ENCODE measurements around the gene ZBTB46. TPM values are rescaled to one million over a fixed set of nuclear protein-coding genes. Genes with fewer than 3 reads are reported as not detected.

The ZBTB46 gene
- total and polyA plus RNA-seq, 2 experiments from 2014 or later, result 2.0 to 4.0 TPM

DNA sequence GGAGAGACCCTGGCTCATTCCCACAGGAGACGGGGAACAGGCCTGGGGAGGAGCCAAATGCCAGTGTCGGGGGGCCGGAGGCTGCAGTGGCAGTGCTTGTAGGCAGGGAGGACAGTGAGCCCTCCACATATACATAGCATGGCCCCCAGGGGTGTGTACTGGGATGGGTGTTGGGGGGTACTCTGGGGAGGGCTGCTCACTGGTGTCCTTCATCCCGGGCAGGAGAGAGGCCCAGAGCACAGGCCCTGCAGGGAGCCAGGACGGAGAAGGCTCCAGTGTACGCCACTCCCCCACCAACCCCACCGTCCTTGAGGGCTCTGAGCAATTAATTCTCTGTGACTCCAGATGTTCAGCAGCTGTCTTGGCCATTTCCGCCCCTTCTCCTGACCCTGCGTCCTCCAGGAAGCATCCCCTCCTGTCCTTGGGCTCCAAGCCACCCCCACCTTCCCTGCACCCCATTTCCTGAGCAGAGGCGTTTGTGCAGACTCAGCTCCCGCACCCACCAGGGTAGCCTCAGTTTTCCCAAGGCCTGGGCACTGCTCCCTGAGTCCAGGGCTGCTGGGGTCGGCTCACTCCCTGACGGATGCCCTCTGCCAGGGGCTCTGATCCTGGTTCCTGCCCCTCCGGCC, 26.8 kb upstream of the ZBTB46 start:
- no peaks in the 10 kb centered on the region for H3K9me2 ChIP-seq (replicated peaks; ENCODE audit: insufficient read depth)
- DNase-seq (ENCODE audit: low spot score), result no peak
- H3K4me2 ChIP-seq, result peak overlapping the region; percentile 27
- H3K36me3 ChIP-seq (replicated peaks; ENCODE audit: insufficient read depth, low read depth), result no peaks in the 10 kb centered on the region
- no peak for TF ChIP-seq EZH2phosphoT487 (IDR thresholded peaks at IDR 0.05; ENCODE audit: low read depth, severe bottlenecking, unreplicated experiment)
- TF ChIP-seq CTCF (IDR thresholded peaks at IDR 0.05; ENCODE audit: poor library complexity), result no peak
- TF ChIP-seq EZH2 (IDR thresholded peaks at IDR 0.05; ENCODE audit: borderline replicate concordance), result no peak
- H3K79me2 ChIP-seq, result no peaks in the 10 kb centered on the region
- H3K4me3 ChIP-seq, result no peak overlapping the region
- peak overlapping the region; percentile 40 for H3K27ac ChIP-seq
- H4K20me1 ChIP-seq (ENCODE audit: insufficient read depth, poor library complexity, severe bottlenecking), result no peaks in the 10 kb centered on the region
- H3K9me3 ChIP-seq (ENCODE audit: low read depth), result no peaks in the 10 kb centered on the region
- H2AFZ ChIP-seq, result no peak overlapping the region
- WGBS (ENCODE audit: low lambda C conversion rate, missing lambda C conversion rate), result 54% methylated on average over 11 of the region's 14 CpGs
- peaks cover 36% of the 10 kb centered on the region for H3K4me1 ChIP-seq (ENCODE audit: insufficient read depth)
- peaks cover 23% of the 10 kb centered on the region for H3K27me3 ChIP-seq

- H2AFZ ChIP-seq, result no peak overlapping the region
- H3K4me3 ChIP-seq, result no peak overlapping the region
- H3K36me3 ChIP-seq (replicated peaks; ENCODE audit: insufficient read depth, low read depth), result no peaks in the 10 kb centered on the region
- H3K79me2 ChIP-seq, result no peaks in the 10 kb centered on the region
- H3K9me2 ChIP-seq (replicated peaks; ENCODE audit: insufficient read depth), result no peaks in the 10 kb centered on the region
- no peaks in the 10 kb centered on the region for H4K20me1 ChIP-seq (ENCODE audit: insufficient read depth, poor library complexity, severe bottlenecking)
- no peak for DNase-seq (ENCODE audit: low spot score)
- H3K4me1 ChIP-seq (ENCODE audit: insufficient read depth), result peaks cover 36% of the 10 kb centered on the region
- 48% methylated on average over 22 of the region's 22 CpGs for WGBS (ENCODE audit: low lambda C conversion rate, missing lambda C conversion rate)
- H3K27ac ChIP-seq, result no peak overlapping the region
- H3K4me2 ChIP-seq, result no peak overlapping the region
- no peaks in the 10 kb centered on the region for H3K9me3 ChIP-seq (ENCODE audit: low read depth)
- no peak for TF ChIP-seq EZH2phosphoT487 (IDR thresholded peaks at IDR 0.05; ENCODE audit: low read depth, severe bottlenecking, unreplicated experiment)
- H3K27me3 ChIP-seq, result peaks cover 23% of the 10 kb centered on the region
Measured at GRCh38 chr20:63856098-63856511, 25.0 kb upstream of the ZBTB46 start.

DNA sequence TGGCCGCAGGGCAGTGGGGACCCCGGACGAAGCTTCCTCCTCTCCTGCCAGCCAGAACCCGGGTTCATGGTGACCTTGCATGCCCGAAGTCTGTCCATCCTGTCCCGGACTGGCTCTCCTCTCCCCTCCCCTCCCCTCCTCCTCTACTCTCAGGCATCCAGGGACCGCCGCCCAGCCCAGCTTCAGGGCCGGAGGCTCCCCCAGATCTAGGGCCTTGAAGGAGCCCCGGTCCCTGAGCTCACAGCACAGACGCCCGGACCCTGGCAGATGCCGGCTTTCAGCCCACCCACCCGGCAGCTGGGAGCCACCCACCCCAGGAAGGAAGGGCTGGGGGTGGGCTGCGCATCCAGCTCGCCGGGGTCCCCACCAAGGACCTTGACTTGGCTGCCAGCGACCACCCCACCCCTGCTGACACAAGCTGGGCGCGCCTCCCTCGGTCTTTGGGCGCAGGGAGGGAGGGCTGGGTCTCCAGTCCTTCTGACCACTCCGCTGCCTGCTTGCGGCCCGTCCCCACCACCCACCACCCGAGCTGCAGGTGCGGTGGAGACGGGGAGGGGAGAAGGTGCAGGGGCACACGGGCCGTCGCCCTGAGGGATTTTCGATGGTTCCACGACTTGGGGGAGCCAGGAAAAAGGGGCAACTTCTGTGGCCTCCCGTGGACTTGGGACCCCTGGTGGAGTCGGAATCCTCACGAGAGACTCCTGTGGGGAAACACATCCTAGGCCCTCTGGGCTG, 24.5 kb upstream of the ZBTB46 start:
- Histone ChIP-seq H3K79me2 (no peaks in the 10 kb centered on the region), H3K36me3 (replicated peaks; ENCODE audit: insufficient read depth, low read depth) (no peaks in the 10 kb centered on the region), H3K4me2 (peak overlapping the region; percentile 75), H3K4me1 (ENCODE audit: insufficient read depth) (peaks cover 36% of the 10 kb centered on the region), H4K20me1 (ENCODE audit: insufficient read depth, poor library complexity, severe bottlenecking) (no peaks in the 10 kb centered on the region), H3K27me3 (peaks cover 23% of the 10 kb centered on the region), H2AFZ (no peak overlapping the region), H3K9me2 (replicated peaks; ENCODE audit: insufficient read depth) (no peaks in the 10 kb centered on the region), H3K27ac (no peak overlapping the region), H3K4me3 (no peak overlapping the region), H3K9me3 (ENCODE audit: low read depth) (no peaks in the 10 kb centered on the region)
- WGBS (ENCODE audit: low lambda C conversion rate, missing lambda C conversion rate), result 55% methylated on average over 22 of the region's 36 CpGs
- no peak for DNase-seq (ENCODE audit: low spot score)
- TF ChIP-seq EZH2phosphoT487 (IDR thresholded peaks at IDR 0.05; ENCODE audit: low read depth, severe bottlenecking, unreplicated experiment) (no peak), EZH2 (IDR thresholded peaks at IDR 0.05; ENCODE audit: borderline replicate concordance) (no peak), CTCF (IDR thresholded peaks at IDR 0.05; ENCODE audit: poor library complexity) (no peak)

DNA sequence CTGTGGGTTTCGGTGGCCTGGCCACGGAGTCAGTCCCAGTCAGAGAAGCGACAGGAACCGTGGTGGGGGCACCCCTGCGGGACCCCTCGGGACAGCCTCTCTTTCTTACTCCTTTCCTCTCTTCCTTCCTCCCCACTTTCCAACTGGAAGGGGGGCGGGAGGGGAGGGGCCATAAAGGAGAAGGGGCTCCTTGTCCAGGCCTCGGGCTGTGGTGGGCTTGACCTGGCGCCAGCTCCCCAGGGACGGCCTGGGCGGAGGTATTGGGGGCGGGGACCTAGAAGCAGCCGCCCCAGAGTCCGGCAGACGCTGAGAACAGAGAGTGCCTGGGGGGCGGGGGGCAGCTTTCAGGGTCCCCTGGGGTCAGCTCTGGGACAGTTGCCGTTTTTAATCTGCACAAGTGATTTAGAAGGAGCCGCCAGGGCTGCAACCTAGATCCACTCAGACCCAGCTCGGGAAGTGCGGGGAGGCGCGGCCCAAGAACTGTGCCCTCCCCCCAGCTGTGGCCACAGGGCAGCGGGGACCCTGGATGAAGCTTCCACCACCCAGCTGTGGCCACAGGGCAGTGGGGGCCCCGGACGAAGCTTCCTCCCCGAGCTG, 23.8 kb upstream of the ZBTB46 start:
- Histone ChIP-seq H3K27me3 (peaks cover 23% of the 10 kb centered on the region), H3K4me1 (ENCODE audit: insufficient read depth) (peaks cover 36% of the 10 kb centered on the region), H3K4me2 (peak overlapping the region; percentile 75), H3K36me3 (replicated peaks; ENCODE audit: insufficient read depth, low read depth) (no peaks in the 10 kb centered on the region), H3K4me3 (no peak overlapping the region), H3K9me2 (replicated peaks; ENCODE audit: insufficient read depth) (no peaks in the 10 kb centered on the region), H3K79me2 (no peaks in the 10 kb centered on the region), H3K27ac (no peak overlapping the region), H4K20me1 (ENCODE audit: insufficient read depth, poor library complexity, severe bottlenecking) (no peaks in the 10 kb centered on the region), H3K9me3 (ENCODE audit: low read depth) (no peaks in the 10 kb centered on the region), H2AFZ (no peak overlapping the region)
- no peak for DNase-seq (ENCODE audit: low spot score)
- WGBS (ENCODE audit: low lambda C conversion rate, missing lambda C conversion rate), result 24% methylated on average over 25 of the region's 26 CpGs
- TF ChIP-seq EZH2 (IDR thresholded peaks at IDR 0.05; ENCODE audit: borderline replicate concordance) (no peak), EZH2phosphoT487 (IDR thresholded peaks at IDR 0.05; ENCODE audit: low read depth, severe bottlenecking, unreplicated experiment) (no peak), CTCF (IDR thresholded peaks at IDR 0.05; ENCODE audit: poor library complexity) (no peak)

All from hepatocyte (in vitro differentiated cells).